Prostate gland (tissue), 2 donors: ENCODE results near the gene INPP5D. TPM values are rescaled to one million over a fixed set of nuclear protein-coding genes. Genes with fewer than 3 reads are reported as not detected.

Source experiments
- DNase-seq: peaks from one replicate; pipeline ENCODE4 v3.0.0-alpha.2; 2019; ENCODE audit warnings: low spot score
- H3K27ac ChIP-seq, 2 donors: fragments of 200-600 bp; sonication (generic); 2 replicates each; pipeline ENCODE4 v1.5.1; 2017 to 2019
- H3K27me3 ChIP-seq: fragments of 200-600 bp; sonication (generic); replicated peaks from 2 replicates; pipeline ENCODE4 v1.5.1; 2019; ENCODE audit not compliant: insufficient read depth
- H3K36me3 ChIP-seq, 2 donors: fragments of 200-600 bp; sonication (generic); 1 replicate in 1 of 2; 2 replicates in 1 of 2; pipeline versions ENCODE4 v1.5.1 to v1.8.1; 2017 to 2019
- H3K4me1 ChIP-seq: fragments of 200-600 bp; sonication (generic); replicated peaks from 2 replicates; pipeline ENCODE4 v1.5.1; 2019
- H3K4me3 ChIP-seq, 2 donors: fragments of 200-600 bp; sonication (generic); 2 replicates each; pipeline ENCODE4 v1.5.1; 2017 to 2019
- H3K9me3 ChIP-seq: fragments of 200-600 bp; sonication (generic); 2 replicates; pipeline ENCODE4 v1.5.1; 2017
- CTCF ChIP-seq, 4 experiments: fragments of 200-600 bp in 2 of 4; fragments of 450-650 bp in 2 of 4; sonication (generic) in 2 of 4; IDR thresholded peaks; 1 replicate in 3 of 4; 2 replicates in 1 of 4; pipeline ENCODE4 v1.5.1; 2016 to 2019; ENCODE audit warnings: antibody characterized with exemption in 4 of 4, mild to moderate bottlenecking in 2 of 4, moderate library complexity in 2 of 4
- POLR2A ChIP-seq: fragments of 450-650 bp; IDR thresholded peaks from one replicate; pipeline ENCODE4 v1.6.1; 2016; ENCODE audit warnings: antibody characterized with exemption, mild to moderate bottlenecking
- POLR2AphosphoS5 ChIP-seq: sonication (generic); formaldehyde crosslinking; IDR thresholded peaks from one replicate; pipeline ENCODE4 v1.6.1; 2017; ENCODE audit warnings: antibody characterized with exemption
- WGBS: methylation state at CpG from one replicate; pipeline ENCODE4 v1.1.5; 2018; 5-methylcytosine and 5-hydroxymethylcytosine counted together
- intact Hi-C: fragments of 100-400 bp; cut with DNase I; formaldehyde crosslinking; loops from one replicate; pipeline ENCODE4 v1.14.2; 2022
- total RNA-seq, 2 donors: library from RNA; depleted of rRNA; stranded (reverse); fragments of >200 nt; gene quantifications; one replicate each; pipeline ENCODE4 v1.1.0, GENCODE V29; 2016

INPP5D gene
- total RNA-seq, 2 donors from 2014 or later = 11.4 to 18.8 TPM

- H3K27ac ChIP-seq = peak overlapping the region in 1 of 2 donors; percentile 21
- H3K9me3 ChIP-seq = no peaks in the 10 kb centered on the region
- 45% methylated on average over 18 of the region's 18 CpGs for WGBS
- peaks cover 5% of the 10 kb centered on the region for H3K4me1 ChIP-seq
- H3K4me3 ChIP-seq = no peak overlapping the region
- TF ChIP-seq POLR2AphosphoS5 (peak; percentile 70), POLR2A (no peak)
- H3K27me3 ChIP-seq = no peaks in the 10 kb centered on the region
- peak; percentile 74 for DNase-seq
- no peaks in the 10 kb centered on the region for H3K36me3 ChIP-seq
- intact Hi-C loops = no loop called here
These were observed 150.9 kb downstream of the INPP5D start for GRCh38 chr2:233210843-233211547.

- peaks cover 5% of the 10 kb centered on the region for H3K4me1 ChIP-seq
- WGBS = 25% methylated on average over 3 of the region's 3 CpGs
- intact Hi-C loops = no loop called here
- no peak for TF ChIP-seq POLR2AphosphoS5
- TF ChIP-seq POLR2A = no peak
- H3K9me3 ChIP-seq = no peaks in the 10 kb centered on the region
- H3K27ac ChIP-seq = peak overlapping the region in 1 of 2 donors; percentile 21
- no peaks in the 10 kb centered on the region for H3K27me3 ChIP-seq
- no peak for DNase-seq
- H3K36me3 ChIP-seq = no peaks in the 10 kb centered on the region
- no peak overlapping the region for H3K4me3 ChIP-seq
These were observed 151.4 kb downstream of the INPP5D start for GRCh38 chr2:233211548-233211895.

- 60% methylated on average over 15 of the region's 15 CpGs for WGBS
- no peaks in the 10 kb centered on the region for H3K27me3 ChIP-seq
- no peak overlapping the region for H3K4me3 ChIP-seq
- H3K36me3 ChIP-seq = no peaks in the 10 kb centered on the region
- peaks cover 5% of the 10 kb centered on the region for H3K4me1 ChIP-seq
- no peaks in the 10 kb centered on the region for H3K9me3 ChIP-seq
- no peak for DNase-seq
- intact Hi-C loops = no loop called here
- H3K27ac ChIP-seq = no peak overlapping the region
- TF ChIP-seq POLR2A (no peak), CTCF (IDR thresholded peaks at IDR 0.05) (no peak), POLR2AphosphoS5 (no peak)
These were observed 152.9 kb downstream of the INPP5D start for GRCh38 chr2:233213011-233213410.

- H3K9me3 ChIP-seq = no peaks in the 10 kb centered on the region
- WGBS = 83% methylated on average over 6 of the region's 6 CpGs
- DNase-seq = no peak
- H3K4me1 ChIP-seq = peaks cover 5% of the 10 kb centered on the region
- H3K27ac ChIP-seq = no peak overlapping the region
- no peaks in the 10 kb centered on the region for H3K27me3 ChIP-seq
- no peak for TF ChIP-seq CTCF (IDR thresholded peaks at IDR 0.05)
- no peak for TF ChIP-seq POLR2AphosphoS5
- no peak for TF ChIP-seq POLR2A
- intact Hi-C loops = no loop called here
- H3K4me3 ChIP-seq = no peak overlapping the region
- no peaks in the 10 kb centered on the region for H3K36me3 ChIP-seq
These were observed 153.8 kb downstream of the INPP5D start for GRCh38 chr2:233213975-233214374.

- intact Hi-C loops = no loop called here
- Histone ChIP-seq H3K27me3 (no peaks in the 10 kb centered on the region), H3K27ac (no peak overlapping the region), H3K4me1 (no peaks in the 10 kb centered on the region), H3K4me3 (no peak overlapping the region), H3K9me3 (no peaks in the 10 kb centered on the region), H3K36me3 (no peaks in the 10 kb centered on the region)
- 68% methylated on average over 8 of the region's 8 CpGs for WGBS
- TF ChIP-seq POLR2A = no peak
- no peak for TF ChIP-seq POLR2AphosphoS5
- TF ChIP-seq CTCF (IDR thresholded peaks at IDR 0.05) = no peak
- no peak for DNase-seq
These were observed 157.8 kb downstream of the INPP5D start for GRCh38 chr2:233217892-233218377.

GRCh38 chr2:233218836-233219235, 158.7 kb downstream of the INPP5D start:
- H3K4me1 ChIP-seq = no peaks in the 10 kb centered on the region
- TF ChIP-seq POLR2AphosphoS5 = no peak
- no peak for TF ChIP-seq CTCF (IDR thresholded peaks at IDR 0.05)
- no peak for TF ChIP-seq POLR2A
- no peak overlapping the region for H3K27ac ChIP-seq
- H3K27me3 ChIP-seq = no peaks in the 10 kb centered on the region
- H3K36me3 ChIP-seq = no peaks in the 10 kb centered on the region
- 89% methylated on average over 6 of the region's 6 CpGs for WGBS
- intact Hi-C loops = no loop called here
- no peaks in the 10 kb centered on the region for H3K9me3 ChIP-seq
- no peak for DNase-seq
- H3K4me3 ChIP-seq = no peak overlapping the region
